ENCODE data around the gene FIGN. TPM values are rescaled to one million over a fixed set of nuclear protein-coding genes. Genes with fewer than 3 reads are reported as not detected.

The FIGN gene
- total and polyA plus RNA-seq, 2 of the 8 experiments (the other 6 are each of a cell fraction or from before 2014, with no cell fraction given), result 5.0 to 22.8 TPM

DNA sequence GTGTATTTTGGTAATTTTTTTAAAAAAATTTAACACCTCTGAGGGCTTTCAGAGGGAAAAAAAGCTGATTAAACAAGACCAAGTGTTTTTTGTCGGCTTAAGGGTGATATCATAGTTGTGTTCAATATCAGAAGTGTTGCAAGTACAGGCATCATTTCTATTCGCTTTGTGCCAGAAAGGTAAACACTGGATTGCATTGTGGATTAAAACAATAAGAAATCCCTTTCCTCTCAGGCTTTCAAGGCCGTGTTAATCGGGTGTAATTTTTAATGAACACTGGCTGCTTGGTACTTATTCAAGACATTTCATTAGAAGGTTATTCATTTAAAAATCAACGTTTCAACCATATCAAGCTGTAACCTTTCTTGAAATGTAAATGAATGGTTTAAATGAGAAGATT lies 18.3 kb downstream of the FIGN start:
- POLR2A ChIA-PET (ENCODE audit: partially characterized antibody), result interaction anchor here (0.7 to 1.1 kb wide), 2 partner anchors 18 to 24 kb away, joined by 3 read pairs; partner anchors contain the start of gene FIGN
- no peaks in the 10 kb centered on the region for H3K36me3 ChIP-seq (ENCODE audit: control insufficient read depth in 2 of 4, insufficient read depth in 4 of 4, low read length in 3 of 4)
- FAIRE-seq (no peak), DNase-seq (ENCODE audit: low read depth in 1 of 2, low spot score in 2 of 2) (no peak)
- no peak overlapping the region for H3K56ac ChIP-seq (replicated peaks; ENCODE audit: insufficient read length, low read depth, low read length)
- H2BK120ac ChIP-seq (replicated peaks; ENCODE audit: low read depth, low read length), result no peak overlapping the region
- 0 out of 4 replicates have a peak overlapping the region, but pooled peaks of 1 of the 2 experiments have one; percentile 28 for H3K4me2 ChIP-seq (ENCODE audit: insufficient read depth in 1 of 2, low read depth in 2 of 2, low read length in 2 of 2)
- H4K20me1 ChIP-seq (replicated peaks in 1 of 2; ENCODE audit: control insufficient read depth in 1 of 2, insufficient read depth in 2 of 2, low read length in 2 of 2), result peaks cover 11% of the 10 kb centered on the region in 2 experiments
- 0 out of 2 replicates have a peak, but pooled peaks cover 4% of the 10 kb centered on the region for H3K79me1 ChIP-seq (ENCODE audit: low read depth, low read length)
- H2BK12ac ChIP-seq (ENCODE audit: low read depth, low read length), result no peak overlapping the region
- H4K5ac ChIP-seq (ENCODE audit: insufficient read length, low read depth, low read length), result no peak overlapping the region
- no peak overlapping the region for H3K27ac ChIP-seq (ENCODE audit: low read depth, low read length)
- H3K79me2 ChIP-seq (ENCODE audit: control insufficient read depth in 1 of 2, insufficient read depth in 2 of 2, low read length in 2 of 2), result peaks cover 0 to 81% of the 10 kb centered on the region in 2 experiments; a peak in 3 of 4 replicates
- H4K91ac ChIP-seq (replicated peaks; ENCODE audit: insufficient read length, low read length), result no peak overlapping the region
- H2BK15ac ChIP-seq (ENCODE audit: low read length), result no peak overlapping the region
- H2AK5ac ChIP-seq (ENCODE audit: low read depth, low read length), result no peak overlapping the region
- H3K27me3 ChIP-seq (replicated peaks in 1 of 4; ENCODE audit: control insufficient read depth in 3 of 4, extremely low read depth in 1 of 4, insufficient read depth in 3 of 4, low read length in 3 of 4), result no peaks in the 10 kb centered on the region; a peak in 1 of 7 replicates
- CTCF ChIA-PET (ENCODE audit: partially characterized antibody), result interaction anchor here (0.7 to 1.4 kb wide), 3 partner anchors 106 to 251 kb away, joined by 3 to 6 read pairs (median 4); no protein-coding TSS in a partner anchor
- WGBS, 2 experiments (ENCODE audit: extremely low coverage in 1 of 2, insufficient coverage in 1 of 2, insufficient read length in 1 of 2, insufficient replicate concordance in 2 of 2, low coverage in 1 of 2, low lambda C conversion rate in 2 of 2, missing lambda C conversion rate in 1 of 2), result 89% methylated on average over 5 of the region's 5 CpGs; no CpG with 5 or more reads in 1 of the 2 experiments
- H2AFZ ChIP-seq (ENCODE audit: low read length), result no peak overlapping the region
- H3K9me3 ChIP-seq (ENCODE audit: insufficient read depth in 2 of 2, low read depth in 1 of 2, low read length in 1 of 2), result no peaks in the 10 kb centered on the region
- H3K18ac ChIP-seq (ENCODE audit: extremely low read depth, low read length), result no peak overlapping the region
- H3K23me2 ChIP-seq (ENCODE audit: low read depth, low read length), result no peaks in the 10 kb centered on the region
- no peak overlapping the region for H3K14ac ChIP-seq (ENCODE audit: insufficient read length)
- H3K4me3 ChIP-seq (ENCODE audit: extremely low read depth in 1 of 4, insufficient read depth in 2 of 4, low read depth in 3 of 4, low read length in 4 of 4), result peak overlapping the region in 1 of 4 experiments; percentile 3; a peak in 1 of 8 replicates
- no peak overlapping the region for H3K4ac ChIP-seq (replicated peaks; ENCODE audit: insufficient read length, low read depth, low read length)
- H3K4me1 ChIP-seq (replicated peaks in 1 of 4; ENCODE audit: control insufficient read depth in 3 of 4, insufficient read depth in 4 of 4, low read length in 3 of 4), result peaks cover 0 to 9% (median 7%) of the 10 kb centered on the region in 4 experiments; a peak in 4 of 7 replicates
- no peak overlapping the region for H2BK20ac ChIP-seq (ENCODE audit: low read length)
- no peak overlapping the region for H4K8ac ChIP-seq (ENCODE audit: extremely low read depth, insufficient read depth, low read length)
- no peak overlapping the region for H3K9ac ChIP-seq (replicated peaks in 1 of 4; ENCODE audit: extremely low read depth in 1 of 4, low read depth in 3 of 4, low read length in 3 of 4)
- no peak overlapping the region for H2BK5ac ChIP-seq (ENCODE audit: low read depth, low read length)
- no peak for TF ChIP-seq POLR2A (IDR thresholded peaks at IDR 0.05; ENCODE audit: control extremely low read depth in 1 of 2, low read depth in 2 of 2, low read length in 2 of 2)
- TF ChIP-seq CHD2 (IDR thresholded peaks at IDR 0.05; ENCODE audit: low read length), result no peak
- TF ChIP-seq SP1 (IDR thresholded peaks at IDR 0.05; ENCODE audit: low read depth, low read length), result no peak
- TF ChIP-seq SIRT6 (IDR thresholded peaks at IDR 0.05; ENCODE audit: low read length), result no peak
- TF ChIP-seq HDAC2 (IDR thresholded peaks at IDR 0.05; ENCODE audit: borderline replicate concordance in 1 of 2, low read depth in 2 of 2, low read length in 2 of 2), result no peak
- TF ChIP-seq CREB1 (IDR thresholded peaks at IDR 0.05), result no peak
- TF ChIP-seq EZH2 (IDR thresholded peaks at IDR 0.05; ENCODE audit: low read depth, low read length, severe bottlenecking), result no peak
- H3K23ac ChIP-seq (ENCODE audit: insufficient read length), result no peak overlapping the region

Measured in H1 (cell line).